GM13976 (cell line): Measurements from ENCODE around the gene SEMA5A.

Source experiments
- DNase-seq: peaks from one replicate; pipeline ENCODE4 v3.0.0; 2012; ENCODE audit warnings: low spot score
- CTCF ChIP-seq: IDR thresholded peaks from 2 replicates; pipeline ENCODE4 v1.5.1; 2012; ENCODE audit warnings: borderline replicate concordance, mild to moderate bottlenecking; ENCODE audit not compliant: insufficient read depth; ENCODE audit errors: extremely low read depth, missing control alignments, control extremely low read depth
- in situ Hi-C: fragments of 300-500 bp; cut with MboI; formaldehyde crosslinking; loops from one replicate; pipeline ENCODE4 v1.12.0; 2022; ENCODE audit warnings: low sequenced_read_pairs, mixed read lengths, inconsistent platforms; ENCODE audit not compliant: unreplicated experiment

Gene SEMA5A

GRCh38 chr5:9233035-9233434 lies 312.8 kb downstream of the SEMA5A start:
- DNase-seq: no peak
- in situ Hi-C loops: no loop called here
- TF ChIP-seq CTCF: no peak

GRCh38 chr5:9231842-9232241 lies 314.0 kb downstream of the SEMA5A start:
- TF ChIP-seq CTCF: no peak
- DNase-seq: no peak
- in situ Hi-C loops: no loop called here

GRCh38 chr5:9230355-9230754 lies 315.5 kb downstream of the SEMA5A start:
- no peak for TF ChIP-seq CTCF
- in situ Hi-C loops: no loop called here
- no peak for DNase-seq

GRCh38 chr5:9226016-9226536 lies 319.8 kb downstream of the SEMA5A start:
- in situ Hi-C loops: no loop called here
- no peak for DNase-seq
- no peak for TF ChIP-seq CTCF

GRCh38 chr5:9222054-9222976 lies 323.6 kb downstream of the SEMA5A start:
- TF ChIP-seq CTCF: no peak
- no peak for DNase-seq
- in situ Hi-C loops: loop anchor here (25.0 kb wide), 1 partner anchor 1310 kb away; no protein-coding TSS in a partner anchor

- no peak for DNase-seq
- TF ChIP-seq CTCF: no peak
- in situ Hi-C loops: loop anchor here (25.0 kb wide), 1 partner anchor 1306 kb away; no protein-coding TSS in a partner anchor
Measured at GRCh38 chr5:9218358-9218757, 327.5 kb downstream of the SEMA5A start.
